Neural cell (in vitro differentiated cells): Measurements from ENCODE around the gene CHURC1. TPM values are rescaled to one million over a fixed set of nuclear protein-coding genes. Genes with fewer than 3 reads are reported as not detected.

Source experiments
- H2AFZ ChIP-seq: fragments of 200-600, 300-800 bp; sonication (generic), shearing (Covaris generic); 2 replicates; pipeline ENCODE4 v1.6.0; 2014; ENCODE audit warnings: low read depth, mild to moderate bottlenecking, antibody characterized with exemption, low read length, moderate library complexity
- H3F3A ChIP-seq: fragments of 200-600 bp; shearing (Covaris generic); 2 replicates; pipeline ENCODE4 v1.6.1; 2016; ENCODE audit warnings: mild to moderate bottlenecking, moderate library complexity, mixed read lengths, antibody characterized with exemption, low read length; ENCODE audit not compliant: insufficient read depth, poor library complexity, severe bottlenecking
- H3K27ac ChIP-seq: fragments of 200-600, 300-800 bp; sonication (generic), shearing (Covaris generic); 2 replicates; pipeline ENCODE4 v1.5.1; 2014; ENCODE audit warnings: mild to moderate bottlenecking, low read length, moderate library complexity
- H3K27me3 ChIP-seq: fragments of 300-800, 200-600 bp; sonication (generic), shearing (Covaris generic); 2 replicates; pipeline ENCODE4 v1.6.0; 2014; ENCODE audit warnings: mild to moderate bottlenecking, low read depth, low read length, moderate library complexity; ENCODE audit not compliant: insufficient read depth
- H3K36me3 ChIP-seq: fragments of 300-800, 200-600 bp; sonication (generic), shearing (Covaris generic); 2 replicates; pipeline ENCODE4 v1.5.1; 2014; ENCODE audit warnings: mild to moderate bottlenecking, antibody characterized with exemption, low read length, moderate library complexity; ENCODE audit not compliant: insufficient read depth
- H3K4me2 ChIP-seq: fragments of 300-800, 200-600 bp; sonication (generic), shearing (Covaris generic); 2 replicates; pipeline ENCODE4 v1.6.0; 2014; ENCODE audit warnings: mild to moderate bottlenecking, low read length
- H3K4me3 ChIP-seq: fragments of 300-800, 200-600 bp; sonication (generic), shearing (Covaris generic); 2 replicates; pipeline ENCODE4 v1.5.1; 2014; ENCODE audit warnings: mild to moderate bottlenecking, low read length, moderate library complexity
- H3K79me2 ChIP-seq: fragments of 200-600 bp; shearing (Covaris generic); replicated peaks from 2 replicates; pipeline ENCODE4 v1.6.0; 2014; ENCODE audit warnings: mild to moderate bottlenecking, low read length, moderate library complexity; ENCODE audit not compliant: insufficient read depth
- H3K9ac ChIP-seq: fragments of 300-800, 200-600 bp; sonication (generic), shearing (Covaris generic); 2 replicates; pipeline ENCODE4 v1.6.1; 2016; ENCODE audit warnings: mild to moderate bottlenecking, low read length, mixed read lengths
- H3K9me2 ChIP-seq: fragments of 200-600 bp; shearing (Covaris generic); 2 replicates; pipeline ENCODE4 v1.6.1; 2016; ENCODE audit warnings: mild to moderate bottlenecking, low read length, mixed read lengths; ENCODE audit not compliant: insufficient read depth
- H3K9me3 ChIP-seq: fragments of 200-600, 300-800 bp; sonication (generic), shearing (Covaris generic); 2 replicates; pipeline ENCODE4 v1.6.1; 2016; ENCODE audit warnings: mild to moderate bottlenecking, mixed run types, low read length, moderate library complexity, mixed read lengths
- H4K20me1 ChIP-seq: fragments of 200-600 bp; shearing (Covaris generic); 2 replicates; pipeline ENCODE4 v1.6.1; 2016; ENCODE audit warnings: mild to moderate bottlenecking, mixed run types; ENCODE audit not compliant: insufficient read depth
- CTCF ChIP-seq: fragments of 450-650 bp; IDR thresholded peaks from 2 replicates; pipeline ENCODE4 v1.5.1; 2014; ENCODE audit warnings: antibody characterized with exemption, mild to moderate bottlenecking, moderate library complexity; ENCODE audit not compliant: poor library complexity, severe bottlenecking
- EP300 ChIP-seq: fragments of 450-650 bp; conservative IDR thresholded peaks from 2 replicates; pipeline ENCODE4 v1.6.1; 2014; ENCODE audit warnings: antibody characterized with exemption, mild to moderate bottlenecking, moderate library complexity; ENCODE audit not compliant: poor library complexity, severe bottlenecking
- EZH2 ChIP-seq: fragments of 200-600, 300-800 bp; shearing (Covaris generic), sonication (generic); IDR thresholded peaks from 2 replicates; pipeline ENCODE4 v1.6.1; 2014; ENCODE audit warnings: antibody characterized with exemption, low read length, borderline replicate concordance, mild to moderate bottlenecking; ENCODE audit not compliant: insufficient read depth, poor library complexity, severe bottlenecking
- MXI1 ChIP-seq: fragments of 450-650 bp; conservative IDR thresholded peaks from 2 replicates; pipeline ENCODE4 v1.6.1; 2014; ENCODE audit warnings: antibody characterized with exemption, mild to moderate bottlenecking; ENCODE audit not compliant: poor library complexity, severe bottlenecking
- POLR2AphosphoS5 ChIP-seq: IDR thresholded peaks from 2 replicates; pipeline ENCODE4 v1.6.1; 2012
- RAD21 ChIP-seq: fragments of 450-650 bp; conservative IDR thresholded peaks from 2 replicates; pipeline ENCODE4 v1.6.1; 2014; ENCODE audit warnings: antibody characterized with exemption, mild to moderate bottlenecking, moderate library complexity
- REST ChIP-seq: IDR thresholded peaks from 2 replicates; pipeline ENCODE4 v1.6.1; 2012; ENCODE audit warnings: borderline replicate concordance
- SMC3 ChIP-seq: fragments of 450-650 bp; conservative IDR thresholded peaks from 2 replicates; pipeline ENCODE4 v1.6.1; 2014; ENCODE audit warnings: antibody characterized with exemption, mild to moderate bottlenecking, moderate library complexity; ENCODE audit not compliant: poor library complexity
- TAF1 ChIP-seq: IDR thresholded peaks from 2 replicates; pipeline ENCODE4 v1.6.1; 2012; ENCODE audit warnings: low read depth
- polyA plus RNA-seq: library from polyadenylated mRNA; depleted of rRNA; stranded (reverse); fragments of >200 nt; gene quantifications from 2 replicates; pipeline ENCODE4 v1.2.3, GENCODE V29; 2014

The CHURC1 gene
- polyA plus RNA-seq, 1 donor from 2014 or later, result 69.5 TPM

- Histone ChIP-seq H4K20me1 (no peaks in the 10 kb centered on the region), H3F3A (no peaks in the 10 kb centered on the region), H3K4me3 (no peak overlapping the region), H3K27ac (no peak overlapping the region), H2AFZ (no peak overlapping the region), H3K36me3 (no peaks in the 10 kb centered on the region), H3K27me3 (no peaks in the 10 kb centered on the region), H3K4me2 (no peak overlapping the region), H3K9me3 (no peaks in the 10 kb centered on the region), H3K79me2 (no peaks in the 10 kb centered on the region), H3K9ac (no peak overlapping the region), H3K9me2 (no peaks in the 10 kb centered on the region)
- TF ChIP-seq EZH2 (no peak), REST (no peak), RAD21 (no peak), CTCF (no peak), EP300 (no peak), SMC3 (no peak), POLR2AphosphoS5 (no peak), TAF1 (no peak), MXI1 (no peak)
Observed at GRCh38 chr14:64927031-64927430, 12.8 kb downstream of the CHURC1 start.

GRCh38 chr14:64928239-64929013 lies 14.2 kb downstream of the CHURC1 start:
- Histone ChIP-seq H3K4me2 (no peak overlapping the region), H3K79me2 (no peaks in the 10 kb centered on the region), H3K27ac (no peak overlapping the region), H4K20me1 (no peaks in the 10 kb centered on the region), H2AFZ (no peak overlapping the region), H3K9me3 (no peaks in the 10 kb centered on the region), H3F3A (no peaks in the 10 kb centered on the region), H3K27me3 (no peaks in the 10 kb centered on the region), H3K36me3 (no peaks in the 10 kb centered on the region), H3K9ac (no peak overlapping the region), H3K9me2 (no peaks in the 10 kb centered on the region), H3K4me3 (no peak overlapping the region)
- TF ChIP-seq TAF1 (no peak), EZH2 (no peak), REST (no peak), POLR2AphosphoS5 (no peak), MXI1 (no peak), SMC3 (no peak), CTCF (no peak), RAD21 (no peak), EP300 (no peak)
